ENCODE results near the gene UBE2G1. TPM values are rescaled to one million over a fixed set of nuclear protein-coding genes. Genes with fewer than 3 reads are reported as not detected.

UBE2G1 gene
- total and polyA plus RNA-seq, 2 of the 8 experiments (the other 6 are each of a cell fraction or from before 2014, with no cell fraction given), result 73.9 to 170 TPM

GRCh38 chr17:4365103-4365627 is 1.3 kb downstream of the UBE2G1 start (continued):
- TF ChIP-seq KDM1A (IDR thresholded peaks at IDR 0.05; ENCODE audit: borderline replicate concordance, low read length) (no peak), RNF2 (IDR thresholded peaks at IDR 0.05; ENCODE audit: borderline replicate concordance, low read depth, low read length, missing control alignments, poor library complexity, severe bottlenecking) (no peak), TEAD4 (IDR thresholded peaks at IDR 0.05; ENCODE audit: low read depth, low read length) (no peak), SIX5 (IDR thresholded peaks at IDR 0.05; ENCODE audit: low read depth, low read length) (no peak), CREB1 (IDR thresholded peaks at IDR 0.05) (no peak), YY1 (IDR thresholded peaks at IDR 0.05; ENCODE audit: low read depth, low read length) (no peak), BACH1 (IDR thresholded peaks at IDR 0.05; ENCODE audit: low read length) (no peak), FOSL1 (IDR thresholded peaks at IDR 0.05; ENCODE audit: insufficient read depth, low read depth, low read length) (no peak), CHD1 (IDR thresholded peaks at IDR 0.05; ENCODE audit: low read depth, low read length) (no peak), CHD2 (IDR thresholded peaks at IDR 0.05; ENCODE audit: low read length) (no peak), CBX8 (IDR thresholded peaks at IDR 0.05; ENCODE audit: borderline replicate concordance, low read depth, low read length) (no peak), NRF1 (IDR thresholded peaks at IDR 0.05; ENCODE audit: low read depth, low read length) (peak; percentile 93), SIRT6 (IDR thresholded peaks at IDR 0.05; ENCODE audit: low read length) (no peak), EP300 (IDR thresholded peaks at IDR 0.05; ENCODE audit: borderline replicate concordance in 1 of 2, low read depth in 2 of 2, low read length in 2 of 2) (no peak), POU5F1 (IDR thresholded peaks at IDR 0.05; ENCODE audit: low read depth, low read length) (no peak), JUND (IDR thresholded peaks at IDR 0.05; ENCODE audit: low read length) (no peak), CTBP2 (IDR thresholded peaks at IDR 0.05; ENCODE audit: borderline replicate concordance, insufficient read depth, insufficient read length, low read length) (no peak), SIN3A (conservative IDR thresholded peaks at IDR 0.05 in 1 of 2, IDR thresholded peaks at IDR 0.05 in 1 of 2; ENCODE audit: low read depth in 1 of 2, low read length in 2 of 2) (peak in 1 of 2 experiments; percentile 38; a peak in 1 of 4 replicates), MAX (IDR thresholded peaks at IDR 0.05) (peak; percentile 95)

Measured in H1 (cell line).